HAP-1 (cell line): ENCODE measurements around the gene POLRMT.

Experiments used
- DNase-seq, 2 experiments: peaks; one replicate each; pipeline ENCODE4 v3.0.0-alpha.2; 2016 to 2020; ENCODE audit warnings: low spot score in 2 of 2
- H3K27me3 ChIP-seq: fragments of 250-450 bp; sonication (Bioruptor Pico); 2 replicates; pipeline ENCODE4 v1.5.1; 2020; ENCODE audit warnings: low read depth, mild to moderate bottlenecking, moderate library complexity
- H3K36me3 ChIP-seq: fragments of 250-450 bp; sonication (Bioruptor Pico); replicated peaks from 2 replicates; pipeline ENCODE4 v1.5.1; 2020; ENCODE audit warnings: mild to moderate bottlenecking
- H3K4me1 ChIP-seq: fragments of 250-450 bp; sonication (Bioruptor Pico); 2 replicates; pipeline ENCODE4 v1.5.1; 2020; ENCODE audit warnings: mild to moderate bottlenecking
- H3K4me3 ChIP-seq: fragments of 250-450 bp; sonication (Bioruptor Pico); 2 replicates; pipeline ENCODE4 v1.5.1; 2020; ENCODE audit warnings: mild to moderate bottlenecking, moderate library complexity
- H3K9me3 ChIP-seq: fragments of 250-450 bp; sonication (Bioruptor Pico); 2 replicates; pipeline ENCODE4 v1.5.1; 2020; ENCODE audit warnings: mild to moderate bottlenecking, moderate library complexity
- in situ Hi-C: fragments of 300-500 bp; cut with MboI; formaldehyde crosslinking; loops from 3 replicates; pipeline ENCODE4 v1.14.3; 2020; ENCODE audit warnings: low sequenced_read_pairs, inconsistent platforms, mixed read lengths

Gene POLRMT

GRCh38 chr19:658916-659839 is 25.8 kb upstream of the POLRMT start:
- H3K27me3 ChIP-seq: no peaks in the 10 kb centered on the region
- in situ Hi-C loops: no loop called here
- no peaks in the 10 kb centered on the region for H3K9me3 ChIP-seq
- no peak for DNase-seq
- peaks cover 65% of the 10 kb centered on the region for H3K36me3 ChIP-seq
- peaks cover 12% of the 10 kb centered on the region for H3K4me1 ChIP-seq
- H3K4me3 ChIP-seq: no peak overlapping the region

DNA sequence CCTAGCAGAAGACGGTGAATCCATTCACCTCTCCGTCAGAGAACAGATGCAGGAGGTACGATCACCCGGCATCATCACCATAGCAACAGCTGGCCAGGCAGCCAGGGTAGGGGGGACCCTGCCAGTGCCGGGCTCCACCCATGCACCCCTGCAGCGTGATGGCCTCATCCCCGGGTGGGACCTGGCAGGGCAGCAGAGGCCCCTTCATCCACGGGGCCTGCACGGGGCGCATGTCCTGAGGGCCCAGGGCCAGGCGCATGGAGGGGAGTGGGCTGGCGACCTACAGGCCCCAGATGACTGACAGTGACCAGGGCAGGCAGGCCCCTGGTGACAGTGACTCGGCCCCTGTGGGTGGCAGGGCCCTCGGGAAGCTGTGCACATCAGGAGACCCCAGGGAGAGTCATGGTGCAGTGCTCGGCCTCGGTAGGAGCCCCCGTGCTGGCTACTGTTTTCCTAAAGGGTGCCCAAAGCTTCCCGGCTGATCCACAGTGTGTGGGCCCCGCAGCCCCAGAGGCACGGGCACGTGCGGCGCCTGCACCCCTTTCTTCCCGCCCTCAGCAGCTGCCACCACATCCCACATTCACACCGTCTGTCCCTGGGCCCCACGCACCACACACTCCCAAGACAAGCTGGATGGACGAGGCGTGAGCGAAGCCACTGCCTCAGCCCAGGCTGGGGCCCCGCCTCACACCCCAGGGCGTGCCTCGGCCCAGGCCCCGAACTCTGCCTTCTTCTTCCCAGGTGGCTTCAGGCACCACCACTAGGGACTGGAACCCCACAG is 24.9 kb upstream of the POLRMT start:
- peaks cover 7% of the 10 kb centered on the region for H3K4me1 ChIP-seq
- no peak overlapping the region for H3K4me3 ChIP-seq

DNA sequence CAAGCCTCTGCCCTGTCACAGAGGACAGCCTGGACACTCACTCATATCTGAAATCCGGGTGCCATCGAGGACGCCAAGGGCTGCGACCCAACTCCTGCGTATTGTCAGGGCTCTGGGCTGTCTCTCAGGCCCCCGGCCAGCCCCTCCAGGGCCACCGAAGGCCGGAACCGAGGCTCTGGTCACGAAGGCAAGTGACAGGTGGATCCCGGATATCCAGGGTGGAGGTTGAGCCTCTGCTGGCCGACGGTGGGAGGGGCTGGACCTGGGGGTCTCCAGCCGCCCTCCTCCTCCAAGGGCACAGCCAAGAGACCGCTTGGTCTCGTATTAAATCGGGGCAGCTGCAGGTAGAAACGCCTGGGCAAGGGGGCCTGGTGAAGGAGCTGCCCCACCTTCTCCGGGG is 24.3 kb upstream of the POLRMT start:
- no peak for DNase-seq
- Histone ChIP-seq H3K9me3 (no peaks in the 10 kb centered on the region), H3K4me1 (peaks cover 7% of the 10 kb centered on the region), H3K27me3 (no peaks in the 10 kb centered on the region), H3K4me3 (no peak overlapping the region), H3K36me3 (peaks cover 76% of the 10 kb centered on the region)
- in situ Hi-C loops: no loop called here

More for the DNA sequence above, 24.9 kb upstream of the POLRMT start:
- in situ Hi-C loops: no loop called here
- no peaks in the 10 kb centered on the region for H3K27me3 ChIP-seq
- peaks cover 75% of the 10 kb centered on the region for H3K36me3 ChIP-seq
- H3K9me3 ChIP-seq: no peaks in the 10 kb centered on the region
- DNase-seq: no peak

- no peaks in the 10 kb centered on the region for H3K27me3 ChIP-seq
- H3K4me3 ChIP-seq: no peak overlapping the region
- no peak for DNase-seq
- in situ Hi-C loops: no loop called here
- peaks cover 76% of the 10 kb centered on the region for H3K36me3 ChIP-seq
- peaks cover 7% of the 10 kb centered on the region for H3K4me1 ChIP-seq
- H3K9me3 ChIP-seq: no peaks in the 10 kb centered on the region
Observed at GRCh38 chr19:656751-657559, 23.6 kb upstream of the POLRMT start.

- no peaks in the 10 kb centered on the region for H3K27me3 ChIP-seq
- H3K9me3 ChIP-seq: no peaks in the 10 kb centered on the region
- no peaks in the 10 kb centered on the region; the same call in 1 of the 2 replicates for H3K4me1 ChIP-seq
- H3K4me3 ChIP-seq: no peak overlapping the region
- in situ Hi-C loops: no loop called here
- no peak for DNase-seq
- H3K36me3 ChIP-seq: peaks cover 76% of the 10 kb centered on the region
Observed at GRCh38 chr19:655691-656090, 22.4 kb upstream of the POLRMT start.

DNA sequence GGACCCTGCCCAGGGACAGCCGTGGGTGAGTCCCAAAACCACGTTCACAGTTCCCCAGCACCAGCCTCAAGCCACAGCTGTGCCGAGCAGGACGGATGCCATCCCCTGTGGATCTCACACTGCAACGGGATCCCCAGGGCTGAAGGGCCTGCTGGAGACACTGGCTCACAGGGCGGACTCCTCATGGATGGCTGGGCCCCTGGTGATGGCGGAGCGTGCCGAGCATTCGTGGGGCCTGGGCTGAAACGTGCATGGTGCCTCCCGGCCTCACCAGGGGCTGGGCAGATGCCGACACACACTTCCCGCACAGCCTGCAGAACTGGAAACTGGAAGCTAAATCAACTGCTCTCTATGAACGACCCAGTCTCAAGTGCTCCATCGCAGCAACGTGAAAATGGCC is 20.1 kb upstream of the POLRMT start:
- no peak overlapping the region for H3K4me3 ChIP-seq
- H3K27me3 ChIP-seq: no peaks in the 10 kb centered on the region
- in situ Hi-C loops: no loop called here
- no peaks in the 10 kb centered on the region for H3K4me1 ChIP-seq
- H3K36me3 ChIP-seq: peaks cover 77% of the 10 kb centered on the region
- H3K9me3 ChIP-seq: no peaks in the 10 kb centered on the region
- no peak for DNase-seq

- Histone ChIP-seq H3K36me3 (peaks cover 75% of the 10 kb centered on the region), H3K4me1 (no peaks in the 10 kb centered on the region), H3K4me3 (no peak overlapping the region), H3K27me3 (no peaks in the 10 kb centered on the region), H3K9me3 (no peaks in the 10 kb centered on the region)
- in situ Hi-C loops: no loop called here
- no peak for DNase-seq
Observed at GRCh38 chr19:652467-653389, 19.4 kb upstream of the POLRMT start.

GRCh38 chr19:651991-652390 is 18.7 kb upstream of the POLRMT start:
- Histone ChIP-seq H3K27me3 (no peaks in the 10 kb centered on the region), H3K9me3 (no peaks in the 10 kb centered on the region), H3K4me3 (no peak overlapping the region), H3K4me1 (no peaks in the 10 kb centered on the region), H3K36me3 (peaks cover 77% of the 10 kb centered on the region)
- no peak for DNase-seq
- in situ Hi-C loops: no loop called here

DNA sequence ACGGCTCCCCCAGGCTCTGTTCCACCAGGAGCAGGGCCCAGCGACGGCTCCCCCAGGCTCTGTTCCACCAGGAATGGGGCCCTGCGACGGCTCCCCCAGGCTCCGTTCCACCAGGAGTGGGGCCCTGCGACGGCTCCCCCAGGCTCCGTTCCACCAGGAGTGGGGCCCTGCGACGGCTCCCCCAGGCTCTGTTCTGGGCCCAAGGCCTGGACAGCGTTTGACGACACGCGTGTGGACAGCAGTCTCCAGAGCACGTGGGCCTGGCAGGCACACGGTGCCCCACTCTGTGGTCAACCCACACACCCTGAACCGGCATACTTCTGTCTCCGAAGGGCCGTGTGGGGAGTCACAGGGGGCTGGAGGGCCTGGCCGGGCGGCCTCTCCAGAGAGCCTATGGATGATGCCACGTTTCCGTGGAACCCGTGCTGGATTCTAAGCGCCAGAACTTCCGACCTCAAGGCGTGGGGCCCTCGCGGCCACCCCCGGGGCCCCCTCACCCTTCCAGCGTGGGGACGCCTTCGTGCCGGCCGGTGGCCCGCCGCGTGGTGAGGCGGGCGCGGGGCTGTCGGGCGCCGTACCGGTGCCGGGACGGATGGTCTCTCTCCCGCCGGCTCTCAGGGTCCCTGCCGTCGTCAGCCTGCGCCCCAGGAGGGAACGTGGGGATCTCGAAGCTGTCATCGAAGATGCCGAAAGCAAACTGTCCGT is 17.9 kb upstream of the POLRMT start:
- Histone ChIP-seq H3K27me3 (no peaks in the 10 kb centered on the region), H3K36me3 (peaks cover 77% of the 10 kb centered on the region), H3K4me1 (no peaks in the 10 kb centered on the region), H3K4me3 (no peak overlapping the region), H3K9me3 (no peaks in the 10 kb centered on the region)
- no peak for DNase-seq
- in situ Hi-C loops: no loop called here

DNA sequence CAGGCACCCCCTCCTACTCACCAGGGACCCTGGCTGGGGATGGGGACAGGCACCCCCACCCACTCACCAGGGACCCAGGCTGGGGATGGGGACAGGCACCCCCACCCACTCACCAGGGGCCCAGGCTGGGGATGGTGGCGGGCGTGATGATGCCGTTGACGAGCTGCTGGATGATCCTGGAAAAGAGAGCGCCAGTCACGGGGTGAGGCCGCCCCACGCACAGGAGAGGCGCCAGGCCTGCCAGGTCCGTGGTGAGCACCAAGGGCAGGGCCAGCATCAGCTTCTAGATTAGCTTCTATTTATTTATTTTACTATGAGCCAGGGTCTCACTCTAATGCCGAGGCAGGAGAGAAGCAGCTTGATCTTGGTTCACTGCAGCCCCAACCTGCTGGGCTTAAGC is 16.8 kb upstream of the POLRMT start:
- in situ Hi-C loops: no loop called here

DNA sequence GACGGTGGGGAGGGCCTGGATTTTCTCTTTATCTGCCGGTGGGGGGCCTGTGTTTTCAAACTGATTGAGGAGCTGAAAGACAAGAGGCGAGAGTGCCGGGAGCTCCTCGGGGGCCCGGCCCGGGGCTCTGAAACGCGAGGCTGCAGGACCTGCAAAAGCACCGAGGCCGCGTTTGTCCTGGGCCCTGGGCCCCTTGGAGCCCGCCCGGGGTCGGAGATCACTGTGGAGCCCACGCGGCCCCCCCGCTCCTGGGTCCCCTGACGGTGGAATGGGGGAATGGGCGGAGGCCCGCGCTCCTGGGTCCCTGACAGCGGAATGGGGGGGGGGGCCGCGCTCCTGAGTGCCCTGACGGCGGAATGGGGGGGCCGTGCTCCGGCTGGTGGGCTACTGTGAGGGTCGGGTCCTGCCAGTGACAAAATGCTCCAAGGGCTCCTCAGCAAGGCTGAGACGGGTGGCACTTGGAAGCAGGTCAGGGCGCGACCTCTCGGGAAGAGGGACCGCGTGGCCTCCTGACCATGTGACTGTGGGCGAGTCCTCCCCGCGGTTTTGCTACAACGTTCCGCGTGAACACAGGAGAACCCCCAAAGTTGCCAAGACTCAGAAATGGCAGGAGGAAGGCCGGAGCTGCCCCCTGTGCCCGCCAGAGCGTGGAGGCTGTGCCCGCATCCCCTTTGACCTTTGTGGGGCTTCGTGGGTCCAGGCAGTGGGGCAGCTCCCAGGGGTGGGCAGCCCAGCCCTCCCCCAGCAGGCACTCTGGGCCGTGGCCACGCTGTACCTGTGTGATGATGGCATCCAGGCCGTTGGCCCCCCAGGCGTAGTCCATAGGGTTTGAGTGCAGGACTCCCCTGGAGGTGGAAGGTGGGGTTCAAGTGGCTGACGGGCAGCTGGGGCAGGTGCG is 15.8 kb upstream of the POLRMT start:
- Histone ChIP-seq H3K27me3 (no peaks in the 10 kb centered on the region), H3K36me3 (peaks cover 82% of the 10 kb centered on the region), H3K4me1 (no peaks in the 10 kb centered on the region), H3K4me3 (no peak overlapping the region), H3K9me3 (no peaks in the 10 kb centered on the region)
- no peak for DNase-seq
- in situ Hi-C loops: no loop called here

More for the DNA sequence above, 16.8 kb upstream of the POLRMT start:
- peaks cover 79% of the 10 kb centered on the region for H3K36me3 ChIP-seq
- H3K27me3 ChIP-seq: no peaks in the 10 kb centered on the region
- DNase-seq: no peak
- H3K4me1 ChIP-seq: no peaks in the 10 kb centered on the region
- H3K4me3 ChIP-seq: no peak overlapping the region
- no peaks in the 10 kb centered on the region for H3K9me3 ChIP-seq

- H3K36me3 ChIP-seq: peaks cover 73% of the 10 kb centered on the region
- no peak for DNase-seq
- no peak overlapping the region for H3K4me3 ChIP-seq
- H3K9me3 ChIP-seq: no peaks in the 10 kb centered on the region
- in situ Hi-C loops: no loop called here
- no peaks in the 10 kb centered on the region for H3K27me3 ChIP-seq
- no peaks in the 10 kb centered on the region for H3K4me1 ChIP-seq
Observed at GRCh38 chr19:648305-648704, 15.0 kb upstream of the POLRMT start.
